Gastrocnemius medialis (tissue), 4 donors: ENCODE data around the gene PFDN6. TPM values are rescaled to one million over a fixed set of nuclear protein-coding genes. Genes with fewer than 3 reads are reported as not detected.

Source experiments
- ATAC-seq, 2 donors: fragments of 150-250 bp; one replicate each; pipeline ENCODE4 v1.9.1; 2016
- DNase-seq, 2 donors: peaks; one replicate each; pipeline ENCODE4 v3.0.0-alpha.2; 2019
- H3K27ac ChIP-seq, 4 donors: fragments of 200-600 bp; sonication (generic); 1 replicate in 1 of 4; 2 replicates in 3 of 4; pipeline ENCODE4 v1.5.1; 2016 to 2018; ENCODE audit warnings: mild to moderate bottlenecking in 2 of 4, moderate library complexity in 1 of 4
- H3K27me3 ChIP-seq, 3 donors: fragments of 200-600 bp; sonication (generic) in 2 of 3; 1 replicate in 1 of 3; 2 replicates in 2 of 3; pipeline versions ENCODE4 v1.5.1 to v1.6.0; 2016 to 2019; ENCODE audit warnings: mild to moderate bottlenecking in 1 of 3, moderate library complexity in 1 of 3
- H3K36me3 ChIP-seq, 2 donors: fragments of 200-600 bp; sonication (generic) in 1 of 2; one replicate each; pipeline ENCODE4 v1.5.1; 2017 to 2018
- H3K4me1 ChIP-seq, 2 donors: fragments of 200-600 bp; sonication (generic) in 1 of 2; one replicate each; pipeline ENCODE4 v1.5.1; 2016 to 2017; ENCODE audit warnings: mild to moderate bottlenecking in 2 of 2
- H3K4me3 ChIP-seq, 4 donors: fragments of 200-600 bp; sonication (generic) in 3 of 4; 1 replicate in 1 of 4; 2 replicates in 3 of 4; pipeline ENCODE4 v1.5.1; 2016 to 2019; ENCODE audit warnings: mild to moderate bottlenecking in 2 of 4
- H3K9me3 ChIP-seq, 3 donors: fragments of 200-600 bp; sonication (generic) in 2 of 3; 1 replicate in 1 of 3; 2 replicates in 2 of 3; pipeline ENCODE4 v1.5.1; 2016 to 2019
- CTCF ChIP-seq, 5 experiments: fragments of 450-650 bp in 3 of 5; fragments of 200-600 bp in 2 of 5; sonication (generic) in 2 of 5; IDR thresholded peaks in 4 of 5; conservative IDR thresholded peaks in 1 of 5; 1 replicate in 4 of 5; 2 replicates in 1 of 5; pipeline ENCODE4 v1.5.1; 2016 to 2019; ENCODE audit warnings: antibody characterized with exemption in 5 of 5, mild to moderate bottlenecking in 3 of 5, moderate library complexity in 3 of 5
- POLR2A ChIP-seq, 2 donors: fragments of 450-650 bp; IDR thresholded peaks; one replicate each; pipeline ENCODE4 v1.6.1; 2017; ENCODE audit warnings: antibody characterized with exemption in 2 of 2, mild to moderate bottlenecking in 2 of 2, moderate library complexity in 2 of 2
- in situ Hi-C, 4 donors: fragments of 200-750 bp; cut with MboI; loops; one replicate each; pipeline versions ENCODE4 v1.15.0 to v1.8.0; 2017; ENCODE audit warnings: low sequenced_read_pairs in 4 of 4
- intact Hi-C: fragments of 100-400 bp; cut with DNase I; formaldehyde crosslinking; loops from one replicate; pipeline ENCODE4 v1.15.1; 2023; ENCODE audit warnings: low total_unique reads
- total RNA-seq, 4 donors: library from RNA; depleted of rRNA; stranded (reverse); fragments of >200 nt; gene quantifications; one replicate each; pipeline versions ENCODE4 v1.1.0 to v1.2.3, GENCODE V29; 2016

PFDN6 gene
- total RNA-seq, 4 donors from 2014 or later, result 49.9 to 106 (median 76.8) TPM

DNA sequence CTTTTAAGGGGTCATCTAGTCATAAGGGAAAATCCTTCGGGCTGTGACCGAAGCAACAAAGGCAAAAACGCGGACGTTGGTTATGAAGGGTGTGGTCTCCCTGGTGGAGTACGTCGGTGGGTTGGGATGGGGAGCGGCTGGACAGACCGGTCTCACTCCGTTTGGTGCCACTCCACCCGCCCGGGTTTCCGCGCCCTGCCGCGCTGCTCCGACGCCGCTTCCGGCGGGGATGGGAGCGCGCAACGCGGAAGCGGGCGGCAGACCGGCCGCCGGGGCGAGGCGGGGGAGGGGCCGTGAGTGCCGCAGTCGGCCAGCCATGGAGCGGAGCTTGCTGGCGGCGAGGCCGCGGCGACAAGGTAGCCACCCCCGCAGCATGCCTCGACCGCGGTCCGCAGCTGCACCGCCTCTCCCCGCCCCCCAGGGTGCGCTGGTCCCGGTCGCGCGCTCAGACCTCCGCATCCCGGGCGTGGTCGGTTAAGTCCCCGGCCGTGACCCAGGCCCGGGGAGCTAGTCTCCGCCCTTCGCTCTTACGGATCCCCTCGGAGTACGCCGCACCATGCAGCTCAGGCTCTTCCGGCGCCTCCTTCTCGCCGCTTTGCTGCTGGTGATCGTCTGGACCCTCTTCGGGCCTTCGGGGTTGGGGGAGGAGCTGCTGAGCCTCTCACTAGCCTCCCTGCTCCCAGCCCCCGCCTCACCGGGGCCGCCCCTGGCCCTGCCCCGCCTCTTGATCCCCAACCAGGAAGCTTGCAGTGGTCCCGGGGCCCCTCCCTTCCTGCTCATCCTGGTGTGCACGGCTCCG is 12.3 kb upstream of the PFDN6 start, which contains the start of gene B3GALT4:
TSS of gene B3GALT4 (plus strand) at position 260 of the 799 bp plus-strand sequence. CDS start at position 557, 297 bp downstream.
- Histone ChIP-seq H3K9me3 (no peaks in the 10 kb centered on the region), H3K4me3 (peak within 1 kb of the TSS; percentile 56 to 64 (median 62)), H3K27ac (peak within 1 kb of the TSS; percentile 70 to 82 (median 76)), H3K27me3 (no peaks in the 10 kb centered on the region), H3K36me3 (peaks cover 0 to 54% of the 10 kb centered on the region in 2 donors), H3K4me1 (peaks cover 47 to 68% of the 10 kb centered on the region in 2 donors)
- peak in 1 of 2 donors; percentile 61 for DNase-seq
- in situ Hi-C loops, result loop anchor here in 1 of 4 donors (25.0 kb wide), 1 partner anchor 1415 kb away; the partner anchor contains the start of gene NEU1
- ATAC-seq, result peak; percentile 39 to 53
- peak; percentile 53 to 69 (median 60) for TF ChIP-seq CTCF (IDR thresholded peaks at IDR 0.05 in 4 of 5, conservative IDR thresholded peaks at IDR 0.05 in 1 of 5)
- TF ChIP-seq POLR2A (IDR thresholded peaks at IDR 0.05), result peak in 1 of 2 donors; percentile 24
- intact Hi-C loops, result loop anchor here (1.0 to 10.0 kb wide), 3 partner anchors 22 to 1102 kb away; partner anchors contain the start of genes AGPAT1 and RNF5

- Histone ChIP-seq H3K36me3 (peaks cover 0 to 56% of the 10 kb centered on the region in 2 donors), H3K27ac (peak overlapping the region; percentile 70 to 82 (median 76)), H3K27me3 (no peaks in the 10 kb centered on the region), H3K4me3 (peak overlapping the region; percentile 56 to 64 (median 62)), H3K9me3 (no peaks in the 10 kb centered on the region), H3K4me1 (peaks cover 40 to 63% of the 10 kb centered on the region in 2 donors)
- in situ Hi-C loops, result loop anchor here in 1 of 4 donors (25.0 kb wide), 1 partner anchor 1416 kb away; the partner anchor contains the start of gene NEU1
- TF ChIP-seq POLR2A (IDR thresholded peaks at IDR 0.05) (no peak), CTCF (IDR thresholded peaks at IDR 0.05 in 4 of 5, conservative IDR thresholded peaks at IDR 0.05 in 1 of 5) (no peak)
- intact Hi-C loops, result loop anchor here (1.0 to 10.0 kb wide), 3 partner anchors 21 to 1103 kb away; partner anchors contain the start of genes AGPAT1 and RNF5
- DNase-seq (no peak), ATAC-seq (no peak)
Measured at GRCh38 chr6:33277663-33278391, 11.6 kb upstream of the PFDN6 start.

DNA sequence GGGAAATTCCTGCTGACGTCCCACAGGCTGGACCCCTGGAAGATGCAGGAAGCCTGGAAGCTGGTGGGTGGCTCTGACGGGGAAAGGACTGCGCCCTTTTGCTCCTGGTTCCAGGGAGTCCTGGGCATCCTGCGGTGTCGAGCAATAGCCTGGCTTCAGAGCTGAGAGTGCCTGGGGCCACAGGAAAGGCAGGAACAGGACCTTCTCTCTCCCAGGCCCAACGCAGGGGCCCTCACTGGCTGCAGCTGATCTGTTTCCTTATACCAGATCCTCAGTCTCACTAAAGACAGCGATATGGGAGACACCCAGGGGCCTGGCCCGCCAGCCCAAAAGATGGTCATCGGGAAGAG is 11.0 kb upstream of the PFDN6 start:
- no peaks in the 10 kb centered on the region for H3K27me3 ChIP-seq
- DNase-seq (no peak), ATAC-seq (no peak)
- no peak overlapping the region for H3K4me3 ChIP-seq
- TF ChIP-seq POLR2A (IDR thresholded peaks at IDR 0.05) (no peak), CTCF (IDR thresholded peaks at IDR 0.05 in 4 of 5, conservative IDR thresholded peaks at IDR 0.05 in 1 of 5) (no peak)
- H3K4me1 ChIP-seq, result peaks cover 35 to 58% of the 10 kb centered on the region in 2 donors
- in situ Hi-C loops, result loop anchor here in 1 of 4 donors (25.0 kb wide), 1 partner anchor 1416 kb away; the partner anchor contains the start of gene NEU1
- peaks cover 0 to 51% of the 10 kb centered on the region in 2 donors for H3K36me3 ChIP-seq
- H3K27ac ChIP-seq, result peak overlapping the region in 2 of 4 donors; percentile 81 to 82
- intact Hi-C loops, result loop anchor here (10.0 kb wide), 1 partner anchor 1104 kb away; the partner anchor contains the start of genes AGPAT1 and RNF5
- H3K9me3 ChIP-seq, result no peaks in the 10 kb centered on the region

- H3K27me3 ChIP-seq, result no peaks in the 10 kb centered on the region
- peaks cover 0 to 51% of the 10 kb centered on the region in 2 donors for H3K36me3 ChIP-seq
- peak overlapping the region in 1 of 4 donors; percentile 81 for H3K27ac ChIP-seq
- H3K4me3 ChIP-seq, result no peak overlapping the region
- no peak for TF ChIP-seq CTCF (IDR thresholded peaks at IDR 0.05 in 4 of 5, conservative IDR thresholded peaks at IDR 0.05 in 1 of 5)
- TF ChIP-seq POLR2A (IDR thresholded peaks at IDR 0.05), result no peak
- DNase-seq (no peak), ATAC-seq (no peak)
- in situ Hi-C loops (loop anchor here in 1 of 4 donors (25.0 kb wide), 1 partner anchor 1417 kb away; the partner anchor contains the start of gene NEU1), intact Hi-C loops (loop anchor here (10.0 kb wide), 1 partner anchor 1104 kb away; the partner anchor contains the start of genes AGPAT1 and RNF5)
- no peaks in the 10 kb centered on the region for H3K9me3 ChIP-seq
- H3K4me1 ChIP-seq, result peaks cover 35 to 56% of the 10 kb centered on the region in 2 donors
Measured at GRCh38 chr6:33278810-33279209, 10.6 kb upstream of the PFDN6 start.
